ENCODE data around the gene GRIK3.

GRCh38 chr1:36953061-36953460 is 81.3 kb downstream of the GRIK3 start:
- no peak for TF ChIP-seq EZH2 (IDR thresholded peaks at IDR 0.05; ENCODE audit: low read length)
- TF ChIP-seq, protein P1, sequence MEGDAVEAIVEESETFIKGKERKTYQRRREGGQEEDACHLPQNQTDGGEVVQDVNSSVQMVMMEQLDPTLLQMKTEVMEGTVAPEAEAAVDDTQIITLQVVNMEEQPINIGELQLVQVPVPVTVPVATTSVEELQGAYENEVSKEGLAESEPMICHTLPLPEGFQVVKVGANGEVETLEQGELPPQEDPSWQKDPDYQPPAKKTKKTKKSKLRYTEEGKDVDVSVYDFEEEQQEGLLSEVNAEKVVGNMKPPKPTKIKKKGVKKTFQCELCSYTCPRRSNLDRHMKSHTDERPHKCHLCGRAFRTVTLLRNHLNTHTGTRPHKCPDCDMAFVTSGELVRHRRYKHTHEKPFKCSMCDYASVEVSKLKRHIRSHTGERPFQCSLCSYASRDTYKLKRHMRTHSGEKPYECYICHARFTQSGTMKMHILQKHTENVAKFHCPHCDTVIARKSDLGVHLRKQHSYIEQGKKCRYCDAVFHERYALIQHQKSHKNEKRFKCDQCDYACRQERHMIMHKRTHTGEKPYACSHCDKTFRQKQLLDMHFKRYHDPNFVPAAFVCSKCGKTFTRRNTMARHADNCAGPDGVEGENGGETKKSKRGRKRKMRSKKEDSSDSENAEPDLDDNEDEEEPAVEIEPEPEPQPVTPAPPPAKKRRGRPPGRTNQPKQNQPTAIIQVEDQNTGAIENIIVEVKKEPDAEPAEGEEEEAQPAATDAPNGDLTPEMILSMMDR (optimal IDR thresholded peaks at IDR 0.05 in 1 of 3, IDR thresholded peaks at IDR 0.05 in 1 of 3, conservative IDR thresholded peaks at IDR 0.05 in 1 of 3; ENCODE audit: extremely low read depth in 1 of 3, insufficient read depth in 2 of 3, low read length in 3 of 3) = no peak
